ENCODE measurements around the gene EPHB2.

The EPHB2 gene

DNA sequence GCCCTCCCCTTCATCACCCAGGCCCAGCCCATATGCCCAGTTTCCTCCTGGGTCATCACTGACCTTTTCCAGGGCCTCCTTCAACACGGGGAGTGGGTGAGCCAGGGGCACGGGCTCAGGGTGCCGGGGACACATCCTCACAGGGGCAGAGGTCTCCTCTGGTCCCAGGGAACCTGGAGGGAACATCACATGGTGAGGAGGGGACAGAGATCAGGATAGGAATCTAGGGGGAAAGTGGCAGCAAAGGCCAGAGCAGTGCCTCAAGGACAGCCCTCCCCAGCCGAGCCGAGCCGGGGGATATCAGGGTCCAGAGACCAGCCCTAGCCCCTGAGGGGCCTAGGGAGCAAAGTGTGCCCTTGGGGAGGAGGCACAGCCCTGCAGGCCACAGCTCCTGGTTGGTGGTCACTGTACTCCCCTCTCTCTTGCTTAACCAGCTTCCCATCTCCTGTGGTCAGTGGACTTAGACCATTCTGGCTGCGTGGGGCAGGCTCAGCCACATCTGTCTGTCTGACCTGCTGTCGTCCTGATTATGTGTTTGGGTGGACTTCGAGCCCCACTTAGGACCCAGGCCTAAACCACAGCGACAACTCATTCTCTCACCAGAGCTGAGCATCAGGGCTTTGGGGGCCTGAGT lies 252.5 kb downstream of the EPHB2 start:
- DNase-seq, result no peak

DNA sequence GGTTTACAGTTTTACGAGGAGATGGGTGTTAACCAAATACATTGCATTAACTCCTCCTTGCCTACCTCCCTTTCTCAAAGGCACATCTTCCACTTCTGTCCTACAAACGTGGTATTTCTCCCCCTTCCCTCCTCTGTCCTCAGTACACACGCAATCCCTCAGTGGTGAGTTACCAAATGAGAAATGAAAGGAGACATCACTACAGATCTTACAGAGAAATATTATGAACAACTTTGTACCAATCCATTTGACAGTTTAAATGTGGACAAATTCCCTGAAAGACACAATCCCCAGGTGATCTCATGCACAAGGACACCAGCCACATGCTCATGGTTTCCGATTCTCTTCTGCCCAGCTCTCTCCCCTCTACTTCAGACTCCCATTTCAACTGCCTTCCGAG lies 255.7 kb downstream of the EPHB2 start:
- no peak for DNase-seq

GRCh38 chr1:22967833-22968232 lies 257.2 kb downstream of the EPHB2 start:
- no peak for DNase-seq

GRCh38 chr1:22969304-22969709 lies 258.7 kb downstream of the EPHB2 start:
- DNase-seq, result peak; percentile 1

GRCh38 chr1:22970096-22970495 lies 259.5 kb downstream of the EPHB2 start:
- DNase-seq, result no peak

Measured in NCI-H774 (cell line).